Type B pancreatic cell (in vitro differentiated cells): ENCODE results near the gene EYS. TPM values are rescaled to one million over a fixed set of nuclear protein-coding genes. Genes with fewer than 3 reads are reported as not detected.

ENCODE experiments used
- DNase-seq: peaks from one replicate; pipeline ENCODE4 v3.0.0; 2021; ENCODE audit warnings: mixed read lengths; ENCODE audit not compliant: unreplicated experiment; ENCODE audit errors: extremely low spot score
- H3K27ac Mint-ChIP-seq: 2 replicates; pipeline ENCODE4 v1.8.0; 2021; ENCODE audit warnings: mild to moderate bottlenecking, mixed read lengths
- H3K27me3 Mint-ChIP-seq: 2 replicates; pipeline ENCODE4 v1.8.0; 2021; ENCODE audit warnings: mixed read lengths
- H3K36me3 Mint-ChIP-seq: 2 replicates; pipeline ENCODE4 v1.8.0; 2021; ENCODE audit warnings: mixed read lengths
- H3K4me1 Mint-ChIP-seq: one replicate; pipeline ENCODE4 v1.8.0; 2021; ENCODE audit warnings: mixed read lengths; ENCODE audit not compliant: unreplicated experiment
- H3K4me3 Mint-ChIP-seq: 2 replicates; pipeline ENCODE4 v1.8.0; 2021; ENCODE audit warnings: mild to moderate bottlenecking, mixed read lengths
- H3K9me3 Mint-ChIP-seq: 2 replicates; pipeline ENCODE4 v1.8.0; 2021; ENCODE audit warnings: mixed read lengths
- CTCF ChIP-seq: fragments of 200-600 bp; sonication (generic); conservative IDR thresholded peaks from 2 replicates; pipeline ENCODE4 v1.5.0; 2021; ENCODE audit warnings: antibody characterized with exemption, mild to moderate bottlenecking
- total RNA-seq: library from RNA; stranded (reverse); gene quantifications from 2 replicates; pipeline ENCODE4 v1.2.1, GENCODE V29; 2021; ENCODE audit warnings: low replicate concordance

The EYS gene
- total RNA-seq, 1 donor from 2014 or later, result 1.5 TPM

DNA sequence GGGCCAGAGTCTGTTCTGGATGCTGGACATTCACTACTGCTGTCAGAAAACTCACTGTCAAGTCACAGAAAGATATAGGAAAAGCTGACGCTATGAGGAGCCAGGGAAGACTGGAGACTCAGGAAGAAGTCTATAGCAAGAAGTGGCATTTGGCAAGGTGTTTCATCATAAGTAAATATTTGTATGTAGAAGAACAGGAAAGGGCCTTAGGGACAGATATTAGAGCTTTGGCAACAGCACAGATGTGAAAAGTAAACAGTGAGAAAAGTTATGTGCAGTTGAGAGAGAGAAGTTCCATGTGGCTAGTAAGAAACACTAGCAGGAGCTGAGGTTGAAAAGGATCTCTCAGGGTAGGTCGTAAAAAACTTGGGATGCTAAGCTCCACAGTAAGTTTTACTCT is 1202.5 kb downstream of the EYS start:
- Mint-ChIP-seq H3K27ac (no peak overlapping the region), H3K4me1 (peaks cover 4% of the 10 kb centered on the region), H3K27me3 (no peaks in the 10 kb centered on the region), H3K4me3 (no peak overlapping the region), H3K36me3 (no peaks in the 10 kb centered on the region), H3K9me3 (no peaks in the 10 kb centered on the region)
- TF ChIP-seq CTCF, result no peak
- no peak for DNase-seq

GRCh38 chr6:64502801-64503200 is 1204.2 kb downstream of the EYS start:
- H3K27me3 Mint-ChIP-seq, result no peaks in the 10 kb centered on the region
- no peaks in the 10 kb centered on the region for H3K9me3 Mint-ChIP-seq
- TF ChIP-seq CTCF, result no peak
- H3K4me1 Mint-ChIP-seq, result no peaks in the 10 kb centered on the region
- no peak for DNase-seq
- no peaks in the 10 kb centered on the region for H3K36me3 Mint-ChIP-seq
- no peak overlapping the region for H3K4me3 Mint-ChIP-seq
- H3K27ac Mint-ChIP-seq, result no peak overlapping the region

GRCh38 chr6:64497634-64498033 is 1209.4 kb downstream of the EYS start:
- Mint-ChIP-seq H3K9me3 (no peaks in the 10 kb centered on the region), H3K4me1 (no peaks in the 10 kb centered on the region), H3K27ac (no peak overlapping the region), H3K27me3 (peaks cover under 1% of the 10 kb centered on the region), H3K4me3 (no peak overlapping the region), H3K36me3 (no peaks in the 10 kb centered on the region)
- no peak for TF ChIP-seq CTCF
- DNase-seq, result no peak

- no peaks in the 10 kb centered on the region for H3K9me3 Mint-ChIP-seq
- H3K36me3 Mint-ChIP-seq, result no peaks in the 10 kb centered on the region
- no peak for TF ChIP-seq CTCF
- DNase-seq, result no peak
- no peak overlapping the region for H3K27ac Mint-ChIP-seq
- H3K27me3 Mint-ChIP-seq, result peaks cover 3% of the 10 kb centered on the region
- no peak overlapping the region for H3K4me3 Mint-ChIP-seq
- H3K4me1 Mint-ChIP-seq, result no peaks in the 10 kb centered on the region
These were observed 1217.3 kb downstream of the EYS start for GRCh38 chr6:64489763-64490162.

DNA sequence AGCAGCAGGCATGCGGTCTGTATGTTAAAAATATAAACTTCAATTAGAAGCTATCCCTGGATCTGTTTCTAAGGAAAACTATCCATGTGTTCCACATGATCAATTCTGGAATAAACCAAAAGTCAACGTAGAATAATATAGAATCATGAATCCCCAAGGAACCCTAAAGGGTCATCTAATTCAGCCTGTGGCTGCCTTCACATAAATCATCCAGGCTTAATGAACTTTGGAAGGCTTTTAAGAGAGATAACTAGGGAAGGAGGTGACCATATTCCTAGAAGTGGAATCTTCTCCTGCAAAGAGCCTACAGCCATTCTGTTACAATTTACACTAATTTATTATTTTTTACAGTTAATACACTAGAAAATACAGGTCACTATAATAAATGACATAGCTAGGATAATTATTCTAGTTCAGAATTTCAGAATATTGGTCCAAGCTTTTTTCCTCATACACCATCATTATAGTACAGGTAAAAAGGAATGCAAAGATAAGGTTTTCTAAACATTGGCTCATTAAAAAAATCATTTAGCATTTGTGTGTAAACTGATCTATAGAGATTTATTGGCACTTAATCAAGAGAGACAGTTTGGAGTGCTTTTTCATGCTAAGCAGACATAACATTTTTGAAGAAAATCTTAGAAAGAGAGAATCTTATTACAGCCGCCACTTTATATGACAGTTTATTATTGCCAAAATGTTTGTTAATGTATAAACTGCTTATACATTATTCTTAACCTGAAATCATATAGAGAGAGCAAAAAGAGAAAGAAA is 1220.3 kb downstream of the EYS start:
- no peak overlapping the region for H3K4me3 Mint-ChIP-seq

More for the DNA sequence above, 1220.3 kb downstream of the EYS start:
- H3K27ac Mint-ChIP-seq, result no peak overlapping the region
- H3K27me3 Mint-ChIP-seq, result no peaks in the 10 kb centered on the region
- no peaks in the 10 kb centered on the region for H3K36me3 Mint-ChIP-seq
- no peaks in the 10 kb centered on the region for H3K9me3 Mint-ChIP-seq
- DNase-seq, result no peak
- no peaks in the 10 kb centered on the region for H3K4me1 Mint-ChIP-seq
- no peak for TF ChIP-seq CTCF
